ENCODE results near the gene CDK2. TPM values are rescaled to one million over a fixed set of nuclear protein-coding genes. Genes with fewer than 3 reads are reported as not detected.

CDK2 gene
- total and polyA plus RNA-seq, 9 of the 15 experiments (the other 6 are each of a cell fraction or from before 2014, with no cell fraction given), result 17.4 to 213 (median 109) TPM

DNA sequence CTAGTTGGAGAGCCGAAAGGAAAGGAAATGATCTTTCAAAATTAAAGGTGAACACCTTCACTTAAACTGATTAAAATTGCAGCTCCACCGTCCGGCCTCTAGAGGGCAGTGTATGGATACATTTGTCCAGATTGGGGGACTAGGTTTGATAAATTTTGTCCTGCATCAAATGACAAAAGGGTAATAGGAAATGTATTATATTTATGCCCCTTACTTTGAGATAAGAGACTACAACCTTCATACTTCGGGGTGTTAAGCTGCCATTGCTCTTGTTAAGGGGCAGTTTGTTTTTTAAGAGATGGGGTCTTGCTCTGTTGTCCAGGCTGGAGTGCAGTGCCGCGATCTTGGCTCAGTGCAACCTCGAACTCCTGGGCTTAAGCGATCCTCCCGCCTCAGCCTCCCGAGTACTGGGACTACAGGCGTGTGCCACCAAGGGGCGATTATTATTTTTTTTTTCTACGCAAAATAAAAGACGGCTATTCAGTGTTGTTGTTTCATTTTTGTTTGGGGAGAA, 29.6 kb downstream of the CDK2 start (continued):
- TF ChIP-seq CREM (IDR thresholded peaks at IDR 0.05; ENCODE audit: low read depth) (no peak), DACH1 (IDR thresholded peaks at IDR 0.05; ENCODE audit: partially characterized antibody) (no peak), ZNF212 (CRISPR knock-in tag; IDR thresholded peaks at IDR 0.05) (no peak), ZNF224 (CRISPR knock-in tag; IDR thresholded peaks at IDR 0.05) (no peak), ZNF398 (CRISPR knock-in tag; IDR thresholded peaks at IDR 0.05) (no peak), ZNF263 (CRISPR knock-in tag; IDR thresholded peaks at IDR 0.05; ENCODE audit: borderline replicate concordance) (peak; percentile 27; the same call in 1 of the 2 replicates), RAD21 (CRISPR knock-in tag; conservative IDR thresholded peaks at IDR 0.05 in 1 of 2, IDR thresholded peaks at IDR 0.05 in 1 of 2) (peak; percentile 87 to 91), LCOR (CRISPR knock-in tag; IDR thresholded peaks at IDR 0.05) (0 out of 2 replicates have a peak, but pooled peaks have one; percentile 47), HOXB6 (CRISPR knock-in tag; IDR thresholded peaks at IDR 0.05; ENCODE audit: borderline replicate concordance) (no peak), ATF4 (CRISPR knock-in tag; IDR thresholded peaks at IDR 0.05) (no peak), MEF2A (IDR thresholded peaks at IDR 0.05; ENCODE audit: control insufficient read depth, low read depth, low read length) (no peak), ZNF445 (CRISPR knock-in tag; IDR thresholded peaks at IDR 0.05; ENCODE audit: low read depth) (no peak), NUFIP1 (IDR thresholded peaks at IDR 0.05; ENCODE audit: partially characterized antibody) (no peak), SNIP1 (IDR thresholded peaks at IDR 0.05; ENCODE audit: low read depth) (no peak), RBM15 (IDR thresholded peaks at IDR 0.05; ENCODE audit: insufficient read depth, low read length) (no peak), SMARCA4 (IDR thresholded peaks at IDR 0.05) (0 out of 2 replicates have a peak, but pooled peaks have one; percentile 42), PHTF2 (CRISPR knock-in tag; IDR thresholded peaks at IDR 0.05) (no peak)
- TF ChIP-seq, protein P1, sequence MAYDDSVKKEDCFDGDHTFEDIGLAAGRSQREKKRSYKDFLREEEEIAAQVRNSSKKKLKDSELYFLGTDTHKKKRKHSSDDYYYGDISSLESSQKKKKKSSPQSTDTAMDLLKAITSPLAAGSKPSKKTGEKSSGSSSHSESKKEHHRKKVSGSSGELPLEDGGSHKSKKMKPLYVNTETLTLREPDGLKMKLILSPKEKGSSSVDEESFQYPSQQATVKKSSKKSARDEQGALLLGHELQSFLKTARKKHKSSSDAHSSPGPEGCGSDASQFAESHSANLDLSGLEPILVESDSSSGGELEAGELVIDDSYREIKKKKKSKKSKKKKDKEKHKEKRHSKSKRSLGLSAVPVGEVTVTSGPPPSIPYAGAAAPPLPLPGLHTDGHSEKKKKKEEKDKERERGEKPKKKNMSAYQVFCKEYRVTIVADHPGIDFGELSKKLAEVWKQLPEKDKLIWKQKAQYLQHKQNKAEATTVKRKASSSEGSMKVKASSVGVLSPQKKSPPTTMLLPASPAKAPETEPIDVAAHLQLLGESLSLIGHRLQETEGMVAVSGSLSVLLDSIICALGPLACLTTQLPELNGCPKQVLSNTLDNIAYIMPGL (CRISPR knock-in tag; IDR thresholded peaks at IDR 0.05), result 0 out of 2 replicates have a peak, but pooled peaks have one; percentile 46
- TF ChIP-seq, protein P2, sequence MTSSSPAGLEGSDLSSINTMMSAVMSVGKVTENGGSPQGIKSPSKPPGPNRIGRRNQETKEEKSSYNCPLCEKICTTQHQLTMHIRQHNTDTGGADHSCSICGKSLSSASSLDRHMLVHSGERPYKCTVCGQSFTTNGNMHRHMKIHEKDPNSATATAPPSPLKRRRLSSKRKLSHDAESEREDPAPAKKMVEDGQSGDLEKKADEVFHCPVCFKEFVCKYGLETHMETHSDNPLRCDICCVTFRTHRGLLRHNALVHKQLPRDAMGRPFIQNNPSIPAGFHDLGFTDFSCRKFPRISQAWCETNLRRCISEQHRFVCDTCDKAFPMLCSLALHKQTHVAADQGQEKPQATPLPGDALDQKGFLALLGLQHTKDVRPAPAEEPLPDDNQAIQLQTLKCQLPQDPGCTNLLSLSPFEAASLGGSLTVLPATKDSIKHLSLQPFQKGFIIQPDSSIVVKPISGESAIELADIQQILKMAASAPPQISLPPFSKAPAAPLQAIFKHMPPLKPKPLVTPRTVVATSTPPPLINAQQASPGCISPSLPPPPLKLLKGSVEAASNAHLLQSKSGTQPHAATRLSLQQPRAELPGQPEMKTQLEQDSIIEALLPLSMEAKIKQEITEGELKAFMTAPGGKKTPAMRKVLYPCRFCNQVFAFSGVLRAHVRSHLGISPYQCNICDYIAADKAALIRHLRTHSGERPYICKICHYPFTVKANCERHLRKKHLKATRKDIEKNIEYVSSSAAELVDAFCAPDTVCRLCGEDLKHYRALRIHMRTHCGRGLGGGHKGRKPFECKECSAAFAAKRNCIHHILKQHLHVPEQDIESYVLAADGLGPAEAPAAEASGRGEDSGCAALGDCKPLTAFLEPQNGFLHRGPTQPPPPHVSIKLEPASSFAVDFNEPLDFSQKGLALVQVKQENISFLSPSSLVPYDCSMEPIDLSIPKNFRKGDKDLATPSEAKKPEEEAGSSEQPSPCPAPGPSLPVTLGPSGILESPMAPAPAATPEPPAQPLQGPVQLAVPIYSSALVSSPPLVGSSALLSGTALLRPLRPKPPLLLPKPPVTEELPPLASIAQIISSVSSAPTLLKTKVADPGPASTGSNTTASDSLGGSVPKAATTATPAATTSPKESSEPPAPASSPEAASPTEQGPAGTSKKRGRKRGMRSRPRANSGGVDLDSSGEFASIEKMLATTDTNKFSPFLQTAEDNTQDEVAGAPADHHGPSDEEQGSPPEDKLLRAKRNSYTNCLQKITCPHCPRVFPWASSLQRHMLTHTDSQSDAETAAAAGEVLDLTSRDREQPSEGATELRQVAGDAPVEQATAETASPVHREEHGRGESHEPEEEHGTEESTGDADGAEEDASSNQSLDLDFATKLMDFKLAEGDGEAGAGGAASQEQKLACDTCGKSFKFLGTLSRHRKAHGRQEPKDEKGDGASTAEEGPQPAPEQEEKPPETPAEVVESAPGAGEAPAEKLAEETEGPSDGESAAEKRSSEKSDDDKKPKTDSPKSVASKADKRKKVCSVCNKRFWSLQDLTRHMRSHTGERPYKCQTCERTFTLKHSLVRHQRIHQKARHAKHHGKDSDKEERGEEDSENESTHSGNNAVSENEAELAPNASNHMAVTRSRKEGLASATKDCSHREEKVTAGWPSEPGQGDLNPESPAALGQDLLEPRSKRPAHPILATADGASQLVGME (CRISPR knock-in tag; IDR thresholded peaks at IDR 0.05), result no peak
